Spleen (tissue), 7 donors: ENCODE data around the gene CD79B.
"Not testable (repeated sequence)": the region's sequence is repeated elsewhere in the genome, so short reads cannot be mapped to it uniquely, and the experiment has no call there.

Experiments used
- POLR2A ChIP-seq, 3 donors: fragments of 450-650 bp; IDR thresholded peaks; one replicate each; pipeline ENCODE4 v1.5.1; 2017; ENCODE audit warnings: antibody characterized with exemption in 3 of 3, mild to moderate bottlenecking in 1 of 3
- POLR2AphosphoS5 ChIP-seq, 3 donors: sonication (generic); formaldehyde crosslinking; IDR thresholded peaks; one replicate each; pipeline ENCODE4 v1.5.1; 2017; ENCODE audit warnings: antibody characterized with exemption in 3 of 3
- TF ChIP-seq, protein P1 (sequence below), 11 experiments: fragments of 200-600 bp in 7 of 11; fragments of 450-650 bp in 4 of 11; sonication (generic) in 4 of 11; IDR thresholded peaks in 8 of 11; conservative IDR thresholded peaks in 3 of 11; 1 replicate in 7 of 11; 2 replicates in 4 of 11; pipeline versions ENCODE4 v1.4.0 to v1.8.0; 2016 to 2021; ENCODE audit warnings: antibody characterized with exemption in 11 of 11, inconsistent platforms in 4 of 11, mild to moderate bottlenecking in 1 of 11
- donor health status: DM: no; HTN: no; CAD: no; lungs with moderate emphysema.
- donor health status: DM: no; HTN: no; CAD: no.
- donor health status: DM: no; HTN: no; CAD: no.

- TF ChIP-seq, protein P1, sequence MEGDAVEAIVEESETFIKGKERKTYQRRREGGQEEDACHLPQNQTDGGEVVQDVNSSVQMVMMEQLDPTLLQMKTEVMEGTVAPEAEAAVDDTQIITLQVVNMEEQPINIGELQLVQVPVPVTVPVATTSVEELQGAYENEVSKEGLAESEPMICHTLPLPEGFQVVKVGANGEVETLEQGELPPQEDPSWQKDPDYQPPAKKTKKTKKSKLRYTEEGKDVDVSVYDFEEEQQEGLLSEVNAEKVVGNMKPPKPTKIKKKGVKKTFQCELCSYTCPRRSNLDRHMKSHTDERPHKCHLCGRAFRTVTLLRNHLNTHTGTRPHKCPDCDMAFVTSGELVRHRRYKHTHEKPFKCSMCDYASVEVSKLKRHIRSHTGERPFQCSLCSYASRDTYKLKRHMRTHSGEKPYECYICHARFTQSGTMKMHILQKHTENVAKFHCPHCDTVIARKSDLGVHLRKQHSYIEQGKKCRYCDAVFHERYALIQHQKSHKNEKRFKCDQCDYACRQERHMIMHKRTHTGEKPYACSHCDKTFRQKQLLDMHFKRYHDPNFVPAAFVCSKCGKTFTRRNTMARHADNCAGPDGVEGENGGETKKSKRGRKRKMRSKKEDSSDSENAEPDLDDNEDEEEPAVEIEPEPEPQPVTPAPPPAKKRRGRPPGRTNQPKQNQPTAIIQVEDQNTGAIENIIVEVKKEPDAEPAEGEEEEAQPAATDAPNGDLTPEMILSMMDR (IDR thresholded peaks at IDR 0.05 in 8 of 11, conservative IDR thresholded peaks at IDR 0.05 in 3 of 11), result not testable (repeated sequence)
- not testable (repeated sequence) for TF ChIP-seq POLR2AphosphoS5, POLR2A (IDR thresholded peaks at IDR 0.05)
Observed at GRCh38 chr17:63901971-63902370, 30.2 kb downstream of the CD79B start.
